LNCaP clone FGC (cell line): ENCODE data around the gene SHC4.
"Not testable (repeated sequence)": the region's sequence is repeated elsewhere in the genome, so short reads cannot be mapped to it uniquely, and the experiment has no call there.

ENCODE experiments used
- DNase-seq: peaks from one replicate; pipeline ENCODE4 v3.0.0-alpha.2; 2011; ENCODE audit warnings: low read depth
- H3K4me3 ChIP-seq: 2 replicates; pipeline ENCODE4 v1.5.1; 2011; ENCODE audit warnings: mild to moderate bottlenecking, low read depth, low read length, control low read depth
- CTCF ChIP-seq: IDR thresholded peaks from 2 replicates; pipeline ENCODE4 v1.5.1; 2012; ENCODE audit warnings: mild to moderate bottlenecking; ENCODE audit not compliant: control insufficient read depth, insufficient read depth; ENCODE audit errors: extremely low read depth

SHC4 gene

GRCh38 chr15:48924528-48925393, 39.0 kb downstream of the SHC4 start:
- no peak for DNase-seq
- no peak overlapping the region for H3K4me3 ChIP-seq
- TF ChIP-seq CTCF: no peak

GRCh38 chr15:48922046-48922445, 41.7 kb downstream of the SHC4 start:
- no peak overlapping the region for H3K4me3 ChIP-seq
- TF ChIP-seq CTCF: no peak
- no peak for DNase-seq

GRCh38 chr15:48916721-48917120, 47.0 kb downstream of the SHC4 start:
- no peak for TF ChIP-seq CTCF
- H3K4me3 ChIP-seq: no peak overlapping the region
- no peak for DNase-seq

GRCh38 chr15:48915861-48916260, 47.9 kb downstream of the SHC4 start:
- H3K4me3 ChIP-seq: no peak overlapping the region
- DNase-seq: no peak
- TF ChIP-seq CTCF: no peak

GRCh38 chr15:48914717-48915116, 49.0 kb downstream of the SHC4 start:
- TF ChIP-seq CTCF: no peak
- DNase-seq: no peak
- H3K4me3 ChIP-seq: no peak overlapping the region

- TF ChIP-seq CTCF: no peak
- no peak for DNase-seq
These were observed 50.6 kb downstream of the SHC4 start for GRCh38 chr15:48913141-48913540.

GRCh38 chr15:48910554-48910953, 53.2 kb downstream of the SHC4 start:
- DNase-seq: not testable (repeated sequence)

More at GRCh38 chr15:48913141-48913540, 50.6 kb downstream of the SHC4 start:
- H3K4me3 ChIP-seq: no peak overlapping the region

GRCh38 chr15:48909313-48909712, 54.4 kb downstream of the SHC4 start:
- DNase-seq, H3K4me3 ChIP-seq: not testable (repeated sequence)

More at GRCh38 chr15:48910554-48910953, 53.2 kb downstream of the SHC4 start:
- not testable (repeated sequence) for H3K4me3 ChIP-seq
